PC-9 (cell line): ENCODE data around the gene NADSYN1. TPM values are rescaled to one million over a fixed set of nuclear protein-coding genes. Genes with fewer than 3 reads are reported as not detected.
A peak's percentile ranks its signal among the peaks of the same experiment; 100 is the strongest.

Experiments used
- BruUV-seq: library from RNA; stranded (reverse); fragments of 400-500 nt; replicated peaks from 2 replicates; lab custom pipeline; 2021; lab: Mats Ljungman, UMichigan
- CTCF ChIA-PET: fragments of 300-600 bp; sonication (Branson Sonifier 250); formaldehyde crosslinking; loops from one replicate; lab custom pipeline; 2022; ENCODE audit warnings: antibody characterized with exemption; lab: Charles Lee
- POLR2A ChIA-PET: fragments of 300-600 bp; sonication (Branson Sonifier 250); formaldehyde crosslinking; loops from one replicate; lab custom pipeline; 2022; ENCODE audit warnings: antibody characterized with exemption; ENCODE audit not compliant: unreplicated experiment; lab: Charles Lee
- DNase-seq, 2 experiments: peaks; one replicate each; pipeline versions ENCODE4 v3.0.0 to v3.0.0-alpha.2; 2015 to 2022; ENCODE audit warnings: mixed read lengths in 1 of 2
- H2AFZ ChIP-seq: fragments of 200-600 bp; sonication (generic); 2 replicates; pipeline ENCODE4 v1.8.1; 2017; ENCODE audit warnings: antibody characterized with exemption
- H3F3A ChIP-seq: fragments of 200-600 bp; sonication (generic); 2 replicates; pipeline ENCODE4 v1.8.1; 2017; ENCODE audit warnings: antibody characterized with exemption, mild to moderate bottlenecking, low read depth; ENCODE audit not compliant: insufficient read depth
- H3K27ac ChIP-seq: fragments of 200-600 bp; sonication (generic); 2 replicates; pipeline ENCODE4 v1.6.1; 2016; ENCODE audit warnings: mixed run types
- H3K27me3 ChIP-seq: fragments of 200-600 bp; sonication (generic); 2 replicates; pipeline ENCODE4 v1.6.1; 2016; ENCODE audit warnings: low read depth, mixed run types; ENCODE audit not compliant: insufficient read depth
- H3K36me3 ChIP-seq: fragments of 200-600 bp; sonication (generic); 2 replicates; pipeline ENCODE4 v1.6.1; 2016; ENCODE audit warnings: low read depth, mixed run types
- H3K4me1 ChIP-seq: fragments of 200-600 bp; sonication (generic); replicated peaks from 2 replicates; pipeline ENCODE4 v1.6.1; 2016; ENCODE audit warnings: mixed run types; ENCODE audit not compliant: insufficient read depth
- H3K4me2 ChIP-seq: fragments of 200-600 bp; sonication (generic); 2 replicates; pipeline ENCODE4 v1.6.1; 2017; ENCODE audit warnings: mixed run types
- H3K4me3 ChIP-seq: fragments of 200-600 bp; sonication (generic); 2 replicates; pipeline ENCODE4 v1.6.1; 2016; ENCODE audit warnings: mixed run types
- H3K79me2 ChIP-seq: fragments of 200-600 bp; sonication (generic); 2 replicates; pipeline ENCODE4 v1.6.1; 2017; ENCODE audit warnings: low read depth, mixed run types
- H3K9me2 ChIP-seq: fragments of 200-600 bp; sonication (generic); 2 replicates; pipeline ENCODE4 v1.8.1; 2017; ENCODE audit warnings: mild to moderate bottlenecking; ENCODE audit not compliant: insufficient read depth
- H3K9me3 ChIP-seq: fragments of 200-600 bp; sonication (generic); 2 replicates; pipeline ENCODE4 v1.8.1; 2016; ENCODE audit warnings: low read depth; ENCODE audit not compliant: insufficient read depth
- H4K20me1 ChIP-seq: fragments of 200-600 bp; sonication (generic); 2 replicates; pipeline ENCODE4 v1.8.1; 2017; ENCODE audit not compliant: insufficient read depth
- CTCF ChIP-seq: fragments of 200-600 bp; sonication (generic); conservative IDR thresholded peaks from 2 replicates; pipeline ENCODE4 v1.6.1; 2017; ENCODE audit warnings: mixed run types, antibody characterized with exemption, mild to moderate bottlenecking, moderate library complexity
- EZH2 ChIP-seq: fragments of 200-600 bp; sonication (generic); IDR thresholded peaks from 2 replicates; pipeline ENCODE4 v1.8.0; 2017; ENCODE audit warnings: antibody characterized with exemption, low read depth
- intact Hi-C: fragments of 100-400 bp; cut with micrococcal nuclease; formaldehyde crosslinking; loops from one replicate; pipeline ENCODE4 v1.10.0; 2022; ENCODE audit not compliant: unreplicated experiment
- total RNA-seq: library from RNA; stranded (reverse); gene quantifications from 2 replicates; pipeline ENCODE4 v1.2.3, GENCODE V29; 2021

The NADSYN1 gene
- total RNA-seq, 1 experiment from 2014 or later = 118 TPM

GRCh38 chr11:71501071-71501985 lies 48.3 kb downstream of the NADSYN1 start:
- intact Hi-C loops = loop anchor here (2.0 kb wide), 1 partner anchor 21 kb away; no protein-coding TSS in a partner anchor
- ChIA-PET POLR2A (no interaction called here), CTCF (no interaction called here)
- BruUV-seq = no TSS peak
- TF ChIP-seq EZH2 (no peak), CTCF (no peak)
- peaks cover 6% of the 10 kb centered on the region; the same call in 1 of the 2 replicates for H3F3A ChIP-seq
- H3K27me3 ChIP-seq = no peaks in the 10 kb centered on the region
- H3K4me1 ChIP-seq = peaks cover 38% of the 10 kb centered on the region
- H3K4me3 ChIP-seq = no peak overlapping the region
- no peak overlapping the region for H3K4me2 ChIP-seq
- peak in 1 of 2 experiments; percentile 31 for DNase-seq
- H3K9me3 ChIP-seq = no peaks in the 10 kb centered on the region
- no peak overlapping the region for H3K27ac ChIP-seq
- H3K36me3 ChIP-seq = peaks cover 37% of the 10 kb centered on the region
- no peak overlapping the region for H2AFZ ChIP-seq
- H4K20me1 ChIP-seq = no peaks in the 10 kb centered on the region
- H3K79me2 ChIP-seq = no peaks in the 10 kb centered on the region
- H3K9me2 ChIP-seq = no peaks in the 10 kb centered on the region

- TF ChIP-seq EZH2 = no peak
- no peak for TF ChIP-seq CTCF
- ChIA-PET CTCF (no interaction called here), POLR2A (no interaction called here)
- no peak overlapping the region for H3K4me3 ChIP-seq
- H3K9me2 ChIP-seq = no peaks in the 10 kb centered on the region
- no peaks in the 10 kb centered on the region for H4K20me1 ChIP-seq
- H3K36me3 ChIP-seq = peaks cover 31% of the 10 kb centered on the region
- no peak overlapping the region for H3K4me2 ChIP-seq
- peak in 1 of 2 experiments; percentile 5 for DNase-seq
- H3K4me1 ChIP-seq = peaks cover 38% of the 10 kb centered on the region
- no peak overlapping the region for H2AFZ ChIP-seq
- intact Hi-C loops = no loop called here
- H3F3A ChIP-seq = peaks cover 6% of the 10 kb centered on the region; the same call in 1 of the 2 replicates
- no peak overlapping the region for H3K27ac ChIP-seq
- BruUV-seq = no TSS peak
- H3K27me3 ChIP-seq = no peaks in the 10 kb centered on the region
- H3K9me3 ChIP-seq = no peaks in the 10 kb centered on the region
- no peaks in the 10 kb centered on the region for H3K79me2 ChIP-seq
Observed at GRCh38 chr11:71502026-71502425, 49.0 kb downstream of the NADSYN1 start.

GRCh38 chr11:71502871-71503435 lies 50.0 kb downstream of the NADSYN1 start:
- BruUV-seq = no TSS peak
- H3K4me2 ChIP-seq = no peak overlapping the region
- no peaks in the 10 kb centered on the region for H3K79me2 ChIP-seq
- H3F3A ChIP-seq = peaks cover 6% of the 10 kb centered on the region; the same call in 1 of the 2 replicates
- H3K9me3 ChIP-seq = no peaks in the 10 kb centered on the region
- no peaks in the 10 kb centered on the region for H3K9me2 ChIP-seq
- ChIA-PET CTCF (no interaction called here), POLR2A (no interaction called here)
- no peaks in the 10 kb centered on the region for H3K27me3 ChIP-seq
- TF ChIP-seq EZH2 = no peak
- no peak for TF ChIP-seq CTCF
- no peaks in the 10 kb centered on the region for H4K20me1 ChIP-seq
- peaks cover 38% of the 10 kb centered on the region for H3K4me1 ChIP-seq
- no peak overlapping the region for H2AFZ ChIP-seq
- H3K4me3 ChIP-seq = no peak overlapping the region
- peaks cover 23% of the 10 kb centered on the region for H3K36me3 ChIP-seq
- intact Hi-C loops = no loop called here
- DNase-seq = peak in 1 of 2 experiments; percentile 12
- H3K27ac ChIP-seq = no peak overlapping the region
